ENCODE results near the gene MOGAT1. TPM values are rescaled to one million over a fixed set of nuclear protein-coding genes. Genes with fewer than 3 reads are reported as not detected.

The MOGAT1 gene
- total and polyA plus RNA-seq, 2 of the 8 experiments (the other 6 are each of a cell fraction or from before 2014, with no cell fraction given): 0.11 to 0.67 TPM

- POLR2A ChIA-PET (ENCODE audit: partially characterized antibody): no interaction called here
- Histone ChIP-seq H2BK15ac (ENCODE audit: low read length) (no peak overlapping the region), H4K5ac (ENCODE audit: insufficient read length, low read depth, low read length) (no peak overlapping the region), H2BK20ac (ENCODE audit: low read length) (no peak overlapping the region), H2BK12ac (ENCODE audit: low read depth, low read length) (no peak overlapping the region), H3K18ac (ENCODE audit: extremely low read depth, low read length) (no peak overlapping the region), H3K27me3 (replicated peaks in 1 of 4; ENCODE audit: control insufficient read depth in 3 of 4, extremely low read depth in 1 of 4, insufficient read depth in 3 of 4, low read length in 3 of 4) (no peaks in the 10 kb centered on the region), H3K56ac (replicated peaks; ENCODE audit: insufficient read length, low read depth, low read length) (no peak overlapping the region), H4K91ac (replicated peaks; ENCODE audit: insufficient read length, low read length) (no peak overlapping the region), H3K14ac (ENCODE audit: insufficient read length) (no peak overlapping the region), H3K79me1 (ENCODE audit: low read depth, low read length) (no peaks in the 10 kb centered on the region), H3K4me2 (ENCODE audit: insufficient read depth in 1 of 2, low read depth in 2 of 2, low read length in 2 of 2) (no peak overlapping the region), H4K8ac (ENCODE audit: extremely low read depth, insufficient read depth, low read length) (no peak overlapping the region), H3K9ac (replicated peaks in 1 of 4; ENCODE audit: extremely low read depth in 1 of 4, low read depth in 3 of 4, low read length in 3 of 4) (no peak overlapping the region), H3K36me3 (ENCODE audit: control insufficient read depth in 2 of 4, insufficient read depth in 4 of 4, low read length in 3 of 4) (no peaks in the 10 kb centered on the region), H3K4me1 (replicated peaks in 1 of 4; ENCODE audit: control insufficient read depth in 3 of 4, insufficient read depth in 4 of 4, low read length in 3 of 4) (no peaks in the 10 kb centered on the region; a peak in 1 of 7 replicates), H3K4ac (replicated peaks; ENCODE audit: insufficient read length, low read depth, low read length) (no peak overlapping the region), H3K23ac (ENCODE audit: insufficient read length) (no peak overlapping the region), H3K4me3 (ENCODE audit: extremely low read depth in 1 of 4, insufficient read depth in 2 of 4, low read depth in 3 of 4, low read length in 4 of 4) (no peak overlapping the region), H3K79me2 (ENCODE audit: control insufficient read depth in 1 of 2, insufficient read depth in 2 of 2, low read length in 2 of 2) (no peaks in the 10 kb centered on the region), H3K27ac (ENCODE audit: low read depth, low read length) (no peak overlapping the region), H2BK5ac (ENCODE audit: low read depth, low read length) (no peak overlapping the region), H4K20me1 (replicated peaks in 1 of 2; ENCODE audit: control insufficient read depth in 1 of 2, insufficient read depth in 2 of 2, low read length in 2 of 2) (no peaks in the 10 kb centered on the region), H2BK120ac (replicated peaks; ENCODE audit: low read depth, low read length) (no peak overlapping the region), H3K23me2 (ENCODE audit: low read depth, low read length) (no peaks in the 10 kb centered on the region; the same call in 1 of the 2 replicates), H3K9me3 (ENCODE audit: insufficient read depth in 2 of 2, low read depth in 1 of 2, low read length in 1 of 2) (0 out of 4 replicates have a peak, but pooled peaks cover 0 to 4% of the 10 kb centered on the region in 2 experiments), H2AFZ (ENCODE audit: low read length) (no peak overlapping the region), H2AK5ac (ENCODE audit: low read depth, low read length) (no peak overlapping the region)
- FAIRE-seq: no peak
- WGBS, 2 experiments (ENCODE audit: extremely low coverage in 1 of 2, insufficient coverage in 1 of 2, insufficient read length in 1 of 2, insufficient replicate concordance in 2 of 2, low coverage in 1 of 2, low lambda C conversion rate in 2 of 2, missing lambda C conversion rate in 1 of 2): 89% methylated on average over 3 of the region's 3 CpGs; no CpG with 5 or more reads in 1 of the 2 experiments
- no peak for DNase-seq (ENCODE audit: low read depth in 1 of 2, low spot score in 2 of 2)
- CTCF ChIA-PET (ENCODE audit: partially characterized antibody): interaction anchor here (0.9 to 12.1 kb wide), 5 partner anchors 9 to 235 kb away, joined by 3 to 124 read pairs (median 5); no protein-coding TSS in a partner anchor
- TF ChIP-seq CBX8 (IDR thresholded peaks at IDR 0.05; ENCODE audit: borderline replicate concordance, low read depth, low read length) (no peak), E2F6 (IDR thresholded peaks at IDR 0.05) (no peak), FOSL1 (IDR thresholded peaks at IDR 0.05; ENCODE audit: insufficient read depth, low read depth, low read length) (no peak), RXRA (IDR thresholded peaks at IDR 0.05; ENCODE audit: insufficient read depth, low read depth, low read length) (no peak), SP2 (IDR thresholded peaks at IDR 0.05; ENCODE audit: low read length) (no peak), CEBPB (IDR thresholded peaks at IDR 0.05; ENCODE audit: low read depth, low read length) (no peak), CBX5 (IDR thresholded peaks at IDR 0.05; ENCODE audit: low read depth, low read length) (no peak), GTF2F1 (IDR thresholded peaks at IDR 0.05; ENCODE audit: borderline replicate concordance, low read depth, low read length) (no peak)
Measured at GRCh38 chr2:222703886-222704285, 32.4 kb downstream of the MOGAT1 start.
